K562 (cell line): Measurements from ENCODE around the gene HDHD3. TPM values are rescaled to one million over a fixed set of nuclear protein-coding genes. Genes with fewer than 3 reads are reported as not detected.

Source experiments
- ARID3A ChIP-seq: IDR thresholded peaks from 2 replicates; pipeline ENCODE4 v1.6.1; 2012; ENCODE audit warnings: low read depth, low read length, improper control_type of control experiment, borderline replicate concordance
- ATF3 ChIP-seq, 2 experiments: fragments of 450-650 bp in 1 of 2; sonication (generic) in 1 of 2; formaldehyde crosslinking in 1 of 2; IDR thresholded peaks in 1 of 2; conservative IDR thresholded peaks in 1 of 2; 2 replicates each; pipeline versions ENCODE4 v1.6.1 to v1.8.1; 2016 to 2023; ENCODE audit warnings: mild to moderate bottlenecking in 2 of 2, moderate library complexity in 2 of 2, inconsistent platforms in 1 of 2, missing genetic modification reagents in 1 of 2
- ETV6 ChIP-seq, 3 experiments: fragments of 150-350 bp in 1 of 3; sonication (generic) in 1 of 3; formaldehyde crosslinking in 1 of 3; IDR thresholded peaks; 2 replicates each; pipeline versions ENCODE4 v1.6.1 to v1.8.0; 2014 to 2022; ENCODE audit warnings: borderline replicate concordance in 2 of 3, low read depth in 2 of 3, antibody characterized with exemption in 1 of 3, low read length in 1 of 3, mild to moderate bottlenecking in 1 of 3, missing genetic modification reagents in 1 of 3
- FOXK2 ChIP-seq, 2 experiments: fragments of 450-650 bp; IDR thresholded peaks in 1 of 2; conservative IDR thresholded peaks in 1 of 2; 2 replicates each; pipeline ENCODE4 v1.6.1; 2016; ENCODE audit warnings: low read depth in 2 of 2, mild to moderate bottlenecking in 1 of 2
- HINFP ChIP-seq: fragments of 450-650 bp; conservative IDR thresholded peaks from 2 replicates; pipeline ENCODE4 v1.6.1; 2016; ENCODE audit warnings: missing genetic modification characterization, low read depth, mild to moderate bottlenecking, control low read depth, missing compliant biosample characterization
- HMG20B ChIP-seq: fragments of 250-450 bp; sonication (Bioruptor Pico); IDR thresholded peaks from 2 replicates; pipeline ENCODE4 v1.5.0; 2021; ENCODE audit warnings: mild to moderate bottlenecking
- ILK ChIP-seq: fragments of 450-650 bp; IDR thresholded peaks from 2 replicates; pipeline ENCODE4 v1.6.1; 2016; ENCODE audit warnings: missing genetic modification characterization, low read depth, mild to moderate bottlenecking, missing compliant biosample characterization, moderate library complexity, borderline replicate concordance
- PHF21A ChIP-seq: fragments of 450-650 bp; IDR thresholded peaks from 2 replicates; pipeline ENCODE4 v1.6.1; 2017; ENCODE audit warnings: low read depth, borderline replicate concordance
- SAP30 ChIP-seq: fragments of 200-600 bp; sonication (generic); IDR thresholded peaks from 2 replicates; pipeline ENCODE4 v1.6.1; 2012; ENCODE audit warnings: borderline replicate concordance, low read depth, mild to moderate bottlenecking, moderate library complexity, low read length, control low read depth, inconsistent platforms; ENCODE audit not compliant: insufficient read depth, poor library complexity, severe bottlenecking
- SMAD3 ChIP-seq: fragments of 450-650 bp; formaldehyde crosslinking; conservative IDR thresholded peaks from 2 replicates; pipeline ENCODE4 v1.4.0; 2020; ENCODE audit warnings: mild to moderate bottlenecking
- SMARCC2 ChIP-seq: fragments of 450-650 bp; IDR thresholded peaks from 2 replicates; pipeline ENCODE4 v1.6.1; 2017; ENCODE audit warnings: antibody characterized with exemption, moderate library complexity, mild to moderate bottlenecking, low read depth
- TAF9B ChIP-seq: fragments of 450-650 bp; IDR thresholded peaks from 2 replicates; pipeline ENCODE4 v1.6.1; 2018; ENCODE audit warnings: mild to moderate bottlenecking; ENCODE audit not compliant: partially characterized antibody
- VEZF1 ChIP-seq: fragments of 200-800 bp; sonication (Bioruptor generic); IDR thresholded peaks from 2 replicates; pipeline ENCODE4 v1.6.1; 2017; ENCODE audit warnings: missing genetic modification characterization, missing compliant biosample characterization
- ZBTB43 ChIP-seq: sonication (generic); formaldehyde crosslinking; IDR thresholded peaks from 2 replicates; pipeline ENCODE4 v1.8.0; 2023; ENCODE audit warnings: mild to moderate bottlenecking, missing genetic modification reagents
- ZNF586 ChIP-seq: fragments of 450-650 bp; formaldehyde crosslinking; conservative IDR thresholded peaks from 2 replicates; pipeline ENCODE4 v1.4.0; 2020; ENCODE audit warnings: mild to moderate bottlenecking, moderate library complexity
- ZNF668 ChIP-seq: fragments of 250-450 bp; sonication (Bioruptor Pico); IDR thresholded peaks from 2 replicates; pipeline ENCODE4 v1.8.0; 2022; ENCODE audit warnings: mild to moderate bottlenecking, inconsistent platforms
- polyA plus RNA-seq, 8 experiments: library from polyadenylated mRNA; depleted of rRNA in 4 of 8; stranded (reverse) in 5 of 8; unstranded in 3 of 8; fragments of >200 nt; fragmentation: Nextera tagmentation in 2 of 8; fragmentation: Illumina TruSeq in 1 of 8; extraction: Ambion mirVana in 2 of 8; extraction: Trizol in 1 of 8; gene quantifications; 2 replicates each; pipeline versions ENCODE4 v1.2.1 to v1.2.3, GENCODE V29; 2011 to 2014; ENCODE audit warnings: inconsistent platforms in 1 of 8, missing spikeins in 1 of 8
- total RNA-seq, 7 experiments: library from RNA; depleted of rRNA in 6 of 7; stranded (reverse); fragments of >200 nt in 6 of 7; fragmentation: Illumina TruSeq in 2 of 7; extraction: Trizol in 2 of 7; gene quantifications; 2 replicates each; pipeline versions ENCODE4 v1.2.1 to v1.2.3, GENCODE V29; 2011 to 2021; ENCODE audit warnings: low replicate concordance in 1 of 7

HDHD3 gene
- total and polyA plus RNA-seq, 9 of the 15 experiments (the other 6 are each of a cell fraction or from before 2014, with no cell fraction given): 1.1 to 19.1 (median 10.9) TPM

- TF ChIP-seq VEZF1 (CRISPR knock-in tag) (peak; percentile 100), ZNF668 (CRISPR knock-in tag) (no peak), ZNF586 (CRISPR knock-in tag) (no peak), TAF9B (no peak), SMAD3 (CRISPR knock-in tag) (peak; percentile 11; the same call in 1 of the 2 replicates), HMG20B (CRISPR knock-in tag) (no peak), PHF21A (no peak), ZBTB43 (CRISPR knock-in tag) (no peak), SAP30 (peak; percentile 76), ETV6 (IDR thresholded peaks at IDR 0.05; ENCODE audit: borderline replicate concordance in 1 of 2, low read depth in 2 of 2, low read length in 1 of 2) (no peak), ETV6 (CRISPR knock-in tag; IDR thresholded peaks at IDR 0.05; ENCODE audit: borderline replicate concordance) (no peak), FOXK2 (conservative IDR thresholded peaks at IDR 0.05 in 1 of 2, IDR thresholded peaks at IDR 0.05 in 1 of 2; ENCODE audit: low read depth in 2 of 2) (0 out of 4 replicates have a peak, but pooled peaks of 1 of the 2 experiments have one; percentile 8), HINFP (tag) (peak; percentile 99), ILK (tag) (no peak), ARID3A (no peak), SMARCC2 (no peak), ATF3 (IDR thresholded peaks at IDR 0.05) (no peak), ATF3 (CRISPR knock-in tag; conservative IDR thresholded peaks at IDR 0.05) (no peak)
These were observed 24.4 kb upstream of the HDHD3 start, which contains the start of gene ALAD (continued) for GRCh38 chr9:113401027-113401792.
